Measurements from ENCODE around the gene CYP11A1.

The CYP11A1 gene

DNA sequence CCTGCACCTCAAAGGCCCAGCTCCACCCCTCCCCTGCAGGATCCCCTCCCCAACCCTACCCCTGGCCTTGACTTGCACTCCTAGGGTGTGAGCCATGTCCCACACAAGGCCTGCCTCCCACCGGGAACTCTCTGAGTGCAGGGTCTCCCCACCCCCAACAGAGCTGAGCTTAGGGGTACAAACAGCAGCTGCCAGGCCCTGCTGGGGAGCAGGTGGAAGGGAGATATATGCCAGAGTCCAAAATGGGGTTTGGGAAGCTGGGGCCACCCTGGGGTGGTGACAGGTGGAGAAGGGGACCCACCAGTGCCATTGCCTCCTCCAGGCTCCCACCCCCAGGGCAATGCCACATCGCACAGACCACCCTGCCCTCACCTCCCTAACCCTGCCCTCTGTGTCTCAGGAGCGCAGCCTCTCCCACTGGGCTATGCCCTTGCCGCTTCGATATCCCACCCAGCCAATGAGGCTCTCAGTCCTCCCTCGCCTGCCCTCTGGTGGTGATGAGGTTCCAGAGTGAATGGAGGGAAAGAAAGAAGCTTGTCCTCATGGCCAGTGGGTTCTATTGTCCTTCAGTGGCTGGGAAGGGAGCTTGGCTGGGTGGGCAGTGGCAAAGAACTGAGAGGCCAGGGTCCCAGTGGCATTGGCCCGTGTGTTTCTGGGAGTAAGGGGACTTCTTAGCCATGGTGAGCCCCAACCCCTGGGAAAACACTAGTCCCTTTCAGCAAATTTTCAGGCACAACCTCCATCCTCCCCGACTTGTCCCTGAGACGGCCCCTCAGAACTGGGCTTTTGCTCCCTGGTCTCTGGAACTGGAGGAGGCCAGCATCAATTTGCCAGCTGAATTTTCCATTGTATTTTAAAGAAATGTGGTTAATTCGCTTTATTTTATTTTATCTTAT, 46.8 kb downstream of the CYP11A1 start:
- Histone ChIP-seq H3K36me3 (ENCODE audit: control insufficient read depth, low read depth, low read length) (no peaks in the 10 kb centered on the region), H3K4me1 (ENCODE audit: control insufficient read depth, low read depth, low read length) (peaks cover 26% of the 10 kb centered on the region), H3K4me3 (ENCODE audit: low read length) (no peak overlapping the region), H3K9me3 (ENCODE audit: control insufficient read depth, low read depth, low read length) (no peaks in the 10 kb centered on the region), H3K9ac (ENCODE audit: low read length) (no peak overlapping the region), H3K27me3 (ENCODE audit: control insufficient read depth, insufficient read depth, low read length) (no peaks in the 10 kb centered on the region), H3K27ac (ENCODE audit: low read length) (no peak overlapping the region)

DNA sequence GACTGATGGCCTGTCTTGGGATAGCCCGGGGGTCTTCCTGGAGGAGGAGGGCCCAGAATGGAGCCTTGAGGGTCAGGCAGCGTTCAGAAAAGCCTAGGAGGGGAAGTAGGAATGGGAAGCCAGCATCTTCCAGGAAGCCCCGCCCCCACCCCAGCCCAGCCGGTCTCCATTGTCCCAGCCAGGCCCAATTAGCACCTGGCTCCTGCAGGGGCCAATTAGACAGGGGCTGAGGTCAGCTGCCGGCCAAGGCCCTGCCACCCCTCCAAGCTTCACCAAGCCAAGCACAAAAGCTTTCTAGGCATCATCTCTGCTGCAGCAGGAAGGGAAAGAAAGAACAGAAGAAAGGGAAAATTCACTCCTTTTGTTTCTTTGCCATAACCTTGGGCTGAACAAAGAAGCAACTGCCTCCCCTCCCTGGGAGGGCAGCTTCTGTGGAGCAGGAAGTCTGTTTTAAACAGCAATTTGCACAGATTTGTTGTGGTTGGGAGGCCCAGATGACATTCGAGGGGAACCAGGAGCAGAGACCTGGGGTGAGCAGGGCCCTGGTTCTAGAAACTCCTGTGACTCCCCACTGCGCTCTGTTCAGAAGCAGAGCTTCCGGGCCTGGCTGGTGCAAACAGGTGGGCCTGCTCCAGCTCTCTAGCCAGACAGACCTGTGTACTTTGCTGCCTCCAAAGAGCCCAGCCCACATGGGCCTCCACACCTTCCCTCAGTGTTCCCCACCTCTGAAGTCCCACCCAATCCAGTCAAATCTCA, 47.7 kb downstream of the CYP11A1 start:
- H3K27me3 ChIP-seq (ENCODE audit: control insufficient read depth, insufficient read depth, low read length), result no peaks in the 10 kb centered on the region
- H3K4me3 ChIP-seq (ENCODE audit: low read length), result no peak overlapping the region
- peaks cover 34% of the 10 kb centered on the region for H3K4me1 ChIP-seq (ENCODE audit: control insufficient read depth, low read depth, low read length)
- H3K9me3 ChIP-seq (ENCODE audit: control insufficient read depth, low read depth, low read length), result no peaks in the 10 kb centered on the region
- no peak overlapping the region for H3K9ac ChIP-seq (ENCODE audit: low read length)
- no peaks in the 10 kb centered on the region for H3K36me3 ChIP-seq (ENCODE audit: control insufficient read depth, low read depth, low read length)
- no peak overlapping the region for H3K27ac ChIP-seq (ENCODE audit: low read length)

DNA sequence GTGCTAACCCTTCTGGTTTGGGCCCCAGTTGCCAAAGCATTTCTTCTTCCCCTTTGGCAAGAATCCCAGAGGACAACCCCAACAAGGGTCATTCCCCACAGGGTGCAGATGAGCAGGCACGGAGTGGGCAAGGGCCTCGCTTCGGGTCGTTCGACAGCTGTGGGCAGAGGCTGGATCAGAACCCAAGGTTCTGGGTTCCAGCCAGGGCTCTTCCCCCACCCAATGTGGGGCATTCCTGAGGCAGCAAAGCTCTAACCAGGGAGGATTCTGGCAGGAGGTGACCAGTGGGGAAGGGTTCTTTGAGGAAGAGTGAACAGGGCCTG, 48.3 kb downstream of the CYP11A1 start:
- no peaks in the 10 kb centered on the region for H3K27me3 ChIP-seq (ENCODE audit: control insufficient read depth, insufficient read depth, low read length)
- no peaks in the 10 kb centered on the region for H3K36me3 ChIP-seq (ENCODE audit: control insufficient read depth, low read depth, low read length)
- no peaks in the 10 kb centered on the region for H3K9me3 ChIP-seq (ENCODE audit: control insufficient read depth, low read depth, low read length)
- H3K4me1 ChIP-seq (ENCODE audit: control insufficient read depth, low read depth, low read length), result peaks cover 38% of the 10 kb centered on the region
- no peak overlapping the region for H3K9ac ChIP-seq (ENCODE audit: low read length)
- no peak overlapping the region for H3K27ac ChIP-seq (ENCODE audit: low read length)
- H3K4me3 ChIP-seq (ENCODE audit: low read length), result no peak overlapping the region

DNA sequence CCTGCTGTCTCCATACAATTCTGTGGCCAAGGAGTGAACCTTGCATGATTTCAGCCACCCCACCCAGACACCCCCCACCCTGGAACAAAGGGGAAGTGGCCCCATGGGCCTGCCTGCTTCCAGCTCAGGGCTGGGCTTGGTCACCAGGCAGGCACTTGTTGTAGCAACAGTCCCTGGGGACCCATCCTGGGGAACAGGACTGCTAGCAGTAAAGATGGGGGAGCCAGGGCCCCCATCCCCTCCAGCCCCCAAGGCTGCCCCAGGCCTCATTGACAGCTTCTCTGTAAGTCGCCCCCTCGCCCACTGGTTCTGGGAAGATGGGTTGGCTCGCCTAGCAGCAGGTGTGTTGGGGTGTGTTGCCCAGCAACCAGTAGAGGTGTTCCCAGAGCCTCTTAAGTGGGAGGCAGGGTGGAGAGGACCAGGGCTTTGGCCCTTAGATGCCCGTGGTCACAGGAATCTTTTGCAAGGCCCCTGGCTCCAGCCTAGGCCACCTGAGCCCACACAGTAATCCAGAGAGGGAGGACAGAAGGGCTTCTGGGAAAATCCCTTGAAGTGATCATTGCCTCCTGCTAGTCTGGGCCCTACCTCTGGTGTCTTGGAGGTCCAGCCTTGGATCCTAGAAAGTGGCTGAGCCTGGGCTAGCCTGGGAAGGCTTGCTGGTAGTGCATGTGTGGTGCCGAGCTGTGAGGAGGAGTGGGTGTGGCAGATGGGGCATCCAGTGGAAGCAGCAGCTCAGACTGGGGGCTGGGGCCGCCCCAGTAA, 48.9 kb downstream of the CYP11A1 start:
- no peaks in the 10 kb centered on the region for H3K27me3 ChIP-seq (ENCODE audit: control insufficient read depth, insufficient read depth, low read length)
- H3K4me3 ChIP-seq (ENCODE audit: low read length), result no peak overlapping the region
- no peak overlapping the region for H3K9ac ChIP-seq (ENCODE audit: low read length)
- peaks cover 38% of the 10 kb centered on the region for H3K4me1 ChIP-seq (ENCODE audit: control insufficient read depth, low read depth, low read length)
- no peak overlapping the region for H3K27ac ChIP-seq (ENCODE audit: low read length)
- H3K36me3 ChIP-seq (ENCODE audit: control insufficient read depth, low read depth, low read length), result no peaks in the 10 kb centered on the region
- H3K9me3 ChIP-seq (ENCODE audit: control insufficient read depth, low read depth, low read length), result no peaks in the 10 kb centered on the region

DNA sequence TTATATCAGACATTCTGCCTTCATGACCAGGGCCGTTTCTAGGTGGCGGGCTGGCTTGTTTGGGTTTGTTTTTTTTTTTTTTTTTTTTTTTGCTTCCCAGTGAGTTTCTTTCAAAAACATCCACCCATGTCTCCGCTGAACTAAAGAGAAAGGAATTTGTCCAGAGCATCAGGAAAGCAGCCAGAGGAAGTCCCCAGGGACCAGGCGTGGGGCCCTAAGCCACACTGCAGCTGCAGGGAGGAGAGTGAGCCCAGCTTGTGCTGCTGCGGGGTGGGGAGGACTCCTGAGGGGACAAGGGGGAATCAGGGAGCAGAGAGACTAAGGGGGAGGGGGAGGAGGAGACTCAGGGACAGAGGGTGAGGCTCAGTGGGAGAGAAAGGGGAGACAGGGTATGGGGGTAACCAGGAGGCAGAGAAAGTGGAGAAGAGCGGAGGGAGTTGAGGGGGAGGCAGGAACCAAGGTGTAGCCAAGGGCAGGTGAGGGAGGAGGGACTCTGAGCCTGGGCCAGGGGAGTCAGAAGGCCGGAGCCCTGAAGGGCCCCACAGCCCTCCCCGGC, 49.5 kb downstream of the CYP11A1 start:
- no peaks in the 10 kb centered on the region for H3K27me3 ChIP-seq (ENCODE audit: control insufficient read depth, insufficient read depth, low read length)
- H3K4me1 ChIP-seq (ENCODE audit: control insufficient read depth, low read depth, low read length), result peaks cover 38% of the 10 kb centered on the region
- no peak overlapping the region for H3K9ac ChIP-seq (ENCODE audit: low read length)
- no peaks in the 10 kb centered on the region for H3K36me3 ChIP-seq (ENCODE audit: control insufficient read depth, low read depth, low read length)
- no peak overlapping the region for H3K27ac ChIP-seq (ENCODE audit: low read length)
- no peaks in the 10 kb centered on the region for H3K9me3 ChIP-seq (ENCODE audit: control insufficient read depth, low read depth, low read length)
- no peak overlapping the region for H3K4me3 ChIP-seq (ENCODE audit: low read length)

DNA sequence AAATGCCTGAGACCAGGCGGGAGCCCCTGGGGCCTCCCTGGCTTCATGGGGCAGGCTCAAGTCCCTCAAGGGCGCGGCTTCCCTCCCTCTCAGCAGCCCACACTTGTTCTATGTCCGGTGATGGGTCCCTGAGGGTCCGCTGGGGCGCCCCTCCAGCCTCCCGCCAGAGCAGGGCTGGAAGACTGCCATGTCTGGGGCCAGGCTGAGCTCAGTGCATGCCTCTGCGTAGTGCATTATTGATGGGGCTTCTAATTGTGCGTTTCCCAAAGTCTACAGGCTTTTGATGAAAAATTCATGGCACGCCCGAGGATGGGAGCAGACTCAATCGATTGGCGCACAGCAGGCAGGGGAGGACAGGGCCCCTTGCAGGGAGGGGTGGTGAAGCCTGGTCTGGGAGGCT, 51.3 kb downstream of the CYP11A1 start:
- Histone ChIP-seq H3K27me3 (ENCODE audit: control insufficient read depth, insufficient read depth, low read length) (no peaks in the 10 kb centered on the region), H3K4me1 (ENCODE audit: control insufficient read depth, low read depth, low read length) (peaks cover 38% of the 10 kb centered on the region), H3K36me3 (ENCODE audit: control insufficient read depth, low read depth, low read length) (no peaks in the 10 kb centered on the region), H3K27ac (ENCODE audit: low read length) (no peak overlapping the region), H3K4me3 (ENCODE audit: low read length) (no peak overlapping the region), H3K9ac (ENCODE audit: low read length) (no peak overlapping the region), H3K9me3 (ENCODE audit: control insufficient read depth, low read depth, low read length) (no peaks in the 10 kb centered on the region)

DNA sequence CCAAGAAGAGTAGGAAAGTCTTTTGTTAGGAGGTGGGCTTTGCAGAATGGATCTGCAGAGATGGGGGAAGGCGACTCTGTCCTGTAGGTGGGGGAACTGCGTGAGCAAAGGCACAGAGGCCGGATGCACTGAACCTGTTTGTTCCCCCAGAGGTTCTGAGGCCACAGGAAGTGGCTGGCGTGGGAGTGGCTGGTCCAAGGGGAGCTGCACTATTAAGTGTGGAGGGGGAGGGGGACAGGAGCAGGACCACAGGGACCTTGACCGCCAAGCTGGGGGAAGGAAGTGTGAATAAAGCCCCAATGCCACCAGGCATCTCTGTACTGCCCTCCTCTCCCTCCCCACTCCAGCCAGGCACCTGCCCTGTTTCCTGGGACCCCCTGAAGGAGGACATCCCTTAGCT, 51.8 kb downstream of the CYP11A1 start:
- Histone ChIP-seq H3K27me3 (ENCODE audit: control insufficient read depth, insufficient read depth, low read length) (no peaks in the 10 kb centered on the region), H3K9me3 (ENCODE audit: control insufficient read depth, low read depth, low read length) (no peaks in the 10 kb centered on the region), H3K36me3 (ENCODE audit: control insufficient read depth, low read depth, low read length) (no peaks in the 10 kb centered on the region), H3K4me3 (ENCODE audit: low read length) (no peak overlapping the region), H3K4me1 (ENCODE audit: control insufficient read depth, low read depth, low read length) (peaks cover 38% of the 10 kb centered on the region), H3K9ac (ENCODE audit: low read length) (no peak overlapping the region), H3K27ac (ENCODE audit: low read length) (no peak overlapping the region)

DNA sequence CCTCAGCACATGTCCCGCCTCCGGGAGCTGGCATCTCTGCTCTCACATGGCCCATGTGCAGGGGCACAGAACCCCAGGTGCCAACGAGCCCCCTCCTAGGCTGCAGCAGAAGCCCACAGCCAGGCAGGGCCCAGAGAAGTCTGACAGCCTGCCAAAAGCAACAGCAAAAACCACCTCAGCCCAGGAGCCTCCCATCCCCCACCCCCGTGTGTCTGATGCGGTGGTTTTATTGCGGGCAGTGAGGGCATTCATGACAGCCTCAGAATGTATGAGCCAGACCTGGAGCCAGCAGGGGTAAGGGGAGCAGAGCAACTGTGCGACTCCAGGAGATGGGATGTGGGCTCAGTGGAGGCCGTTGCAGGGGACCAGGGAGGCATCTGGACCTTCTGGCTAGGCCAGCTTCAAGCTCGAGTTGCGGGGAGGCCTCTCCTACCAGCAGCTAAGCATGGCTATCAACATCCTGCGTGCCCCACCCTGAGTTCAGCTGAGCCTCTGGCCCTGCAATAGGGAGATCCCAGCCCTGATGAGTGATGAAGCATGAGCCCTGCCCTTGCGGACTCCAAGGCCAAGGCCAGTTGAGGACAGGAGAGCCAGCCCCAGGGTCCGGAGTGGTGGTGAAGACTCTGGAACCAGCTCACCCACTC, 52.5 kb downstream of the CYP11A1 start:
- Histone ChIP-seq H3K27ac (ENCODE audit: low read length) (no peak overlapping the region), H3K9ac (ENCODE audit: low read length) (no peak overlapping the region), H3K27me3 (ENCODE audit: control insufficient read depth, insufficient read depth, low read length) (no peaks in the 10 kb centered on the region), H3K9me3 (ENCODE audit: control insufficient read depth, low read depth, low read length) (no peaks in the 10 kb centered on the region), H3K4me3 (ENCODE audit: low read length) (no peak overlapping the region), H3K4me1 (ENCODE audit: control insufficient read depth, low read depth, low read length) (peaks cover 33% of the 10 kb centered on the region), H3K36me3 (ENCODE audit: control insufficient read depth, low read depth, low read length) (no peaks in the 10 kb centered on the region)

DNA sequence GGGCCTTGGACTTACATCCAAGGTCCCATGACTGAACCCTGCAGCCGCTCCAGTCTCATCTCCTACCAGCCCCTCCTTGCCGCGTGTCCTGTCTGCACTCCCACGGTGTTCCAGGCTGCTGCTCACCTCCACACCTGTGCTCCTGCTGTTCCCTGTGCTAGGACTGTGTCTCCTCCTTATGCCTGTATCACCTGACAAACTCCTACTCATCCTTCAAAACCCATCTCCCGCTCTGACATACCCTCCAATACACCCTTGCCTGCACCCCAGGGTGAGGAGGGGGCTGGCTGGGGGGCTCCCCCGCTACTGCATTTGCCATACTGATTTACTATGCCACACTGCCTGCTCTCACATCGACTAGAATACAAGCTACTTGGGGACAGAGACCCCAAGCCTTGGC, 53.6 kb downstream of the CYP11A1 start:
- no peak overlapping the region for H3K9ac ChIP-seq (ENCODE audit: low read length)
- H3K27ac ChIP-seq (ENCODE audit: low read length), result no peak overlapping the region
- no peaks in the 10 kb centered on the region for H3K27me3 ChIP-seq (ENCODE audit: control insufficient read depth, insufficient read depth, low read length)
- no peaks in the 10 kb centered on the region for H3K36me3 ChIP-seq (ENCODE audit: control insufficient read depth, low read depth, low read length)
- peaks cover 25% of the 10 kb centered on the region for H3K4me1 ChIP-seq (ENCODE audit: control insufficient read depth, low read depth, low read length)
- no peaks in the 10 kb centered on the region for H3K9me3 ChIP-seq (ENCODE audit: control insufficient read depth, low read depth, low read length)
- H3K4me3 ChIP-seq (ENCODE audit: low read length), result no peak overlapping the region

DNA sequence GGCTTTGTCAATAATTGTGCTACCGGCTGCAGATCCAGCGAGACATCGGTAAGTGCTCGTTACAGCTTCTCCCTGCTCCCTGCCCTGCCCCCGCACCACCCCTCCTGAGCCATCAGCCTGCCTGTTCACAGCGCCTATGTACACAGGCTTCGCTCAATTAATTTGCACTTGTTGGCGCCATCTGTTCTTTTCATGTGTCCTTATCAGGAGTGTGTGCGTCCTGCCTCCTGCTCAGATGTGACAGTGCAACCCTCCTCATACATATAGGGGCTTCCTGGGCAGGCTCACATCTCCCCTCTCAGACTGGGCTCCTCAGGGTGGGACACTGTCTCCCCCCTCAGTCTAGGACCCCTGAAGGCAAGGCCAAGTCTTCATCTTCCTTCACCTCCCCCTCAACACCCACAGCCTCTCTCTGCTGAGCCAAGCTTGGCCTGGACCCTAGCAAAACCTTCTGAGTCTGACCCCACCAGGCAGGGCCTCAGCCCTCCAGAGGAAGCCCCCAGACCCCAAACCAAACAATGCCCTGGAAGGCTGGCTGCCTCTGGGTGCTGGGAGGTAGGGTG, 54.9 kb downstream of the CYP11A1 start:
- Histone ChIP-seq H3K27ac (ENCODE audit: low read length) (no peak overlapping the region), H3K9ac (ENCODE audit: low read length) (no peak overlapping the region), H3K9me3 (ENCODE audit: control insufficient read depth, low read depth, low read length) (no peaks in the 10 kb centered on the region), H3K4me3 (ENCODE audit: low read length) (no peak overlapping the region), H3K36me3 (ENCODE audit: control insufficient read depth, low read depth, low read length) (no peaks in the 10 kb centered on the region), H3K27me3 (ENCODE audit: control insufficient read depth, insufficient read depth, low read length) (no peaks in the 10 kb centered on the region), H3K4me1 (ENCODE audit: control insufficient read depth, low read depth, low read length) (peaks cover 27% of the 10 kb centered on the region)

All from iPS-18a (cell line).